Measurements from ENCODE around the gene ARL4C.

DNA sequence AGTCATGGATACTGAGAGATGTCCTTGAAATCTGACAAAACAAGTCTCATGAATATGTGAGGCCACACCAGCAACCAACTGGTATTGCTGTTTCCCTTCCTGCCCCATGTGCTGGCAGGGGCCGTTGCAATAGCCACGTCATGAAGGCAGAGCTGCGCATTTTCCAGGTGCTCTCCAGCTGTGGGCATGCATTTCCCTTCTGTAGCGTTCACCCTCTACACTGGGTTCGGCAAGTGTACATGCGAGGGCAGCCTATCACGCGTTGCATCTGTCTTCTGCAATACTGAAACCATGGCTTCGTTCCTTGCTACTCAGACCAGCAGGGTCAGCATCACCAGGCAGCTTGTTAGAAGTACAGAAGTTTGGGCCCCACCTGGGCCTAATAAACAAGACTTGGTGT lies 17.4 kb downstream of the ARL4C start:
- no peak for TF ChIP-seq POLR2A (IDR thresholded peaks at IDR 0.05)
- no peak for TF ChIP-seq CTCF (IDR thresholded peaks at IDR 0.05)
- no peak for TF ChIP-seq POLR2AphosphoS5 (IDR thresholded peaks at IDR 0.05; ENCODE audit: insufficient read depth in 1 of 2, low read depth in 1 of 2)
